Vagina (tissue), 2 donors: Measurements from ENCODE around the gene IDI1. TPM values are rescaled to one million over a fixed set of nuclear protein-coding genes. Genes with fewer than 3 reads are reported as not detected.
"Not testable (repeated sequence)": the region's sequence is repeated elsewhere in the genome, so short reads cannot be mapped to it uniquely, and the experiment has no call there.

ENCODE experiments used
- DNase-seq, 2 donors: peaks; one replicate each; pipeline ENCODE4 v3.0.0-alpha.2; 2017; ENCODE audit errors: extremely low spot score in 2 of 2
- H3K27ac ChIP-seq: fragments of 200-600 bp; sonication (generic); one replicate; pipeline ENCODE4 v1.5.1; 2019
- H3K27me3 ChIP-seq: fragments of 200-600 bp; sonication (generic); one replicate; pipeline ENCODE4 v1.5.1; 2019
- H3K36me3 ChIP-seq, 2 donors: fragments of 200-600 bp; sonication (generic); one replicate each; pipeline ENCODE4 v1.5.1; 2017 to 2019
- H3K4me1 ChIP-seq: fragments of 200-600 bp; sonication (generic); one replicate; pipeline ENCODE4 v1.5.1; 2019
- H3K4me3 ChIP-seq, 2 donors: fragments of 200-600 bp; sonication (generic); 1 replicate in 1 of 2; 2 replicates in 1 of 2; pipeline ENCODE4 v1.5.1; 2016 to 2019
- H3K9me3 ChIP-seq: fragments of 200-600 bp; sonication (generic); one replicate; pipeline ENCODE4 v1.5.1; 2019
- CTCF ChIP-seq, 3 experiments: fragments of 450-650 bp in 2 of 3; fragments of 200-600 bp in 1 of 3; sonication (generic) in 1 of 3; IDR thresholded peaks; one replicate each; pipeline ENCODE4 v1.5.1; 2017 to 2019; ENCODE audit warnings: antibody characterized with exemption in 3 of 3, mild to moderate bottlenecking in 2 of 3, moderate library complexity in 2 of 3
- POLR2A ChIP-seq, 2 donors: fragments of 450-650 bp; IDR thresholded peaks; one replicate each; pipeline ENCODE4 v1.6.1; 2017; ENCODE audit warnings: antibody characterized with exemption in 2 of 2, mild to moderate bottlenecking in 2 of 2, moderate library complexity in 2 of 2
- POLR2AphosphoS5 ChIP-seq, 2 donors: sonication (generic); formaldehyde crosslinking; IDR thresholded peaks; one replicate each; pipeline ENCODE4 v1.9.0; 2017; ENCODE audit warnings: antibody characterized with exemption in 2 of 2, mild to moderate bottlenecking in 2 of 2, low read depth in 1 of 2; ENCODE audit not compliant: insufficient read depth in 1 of 2
- intact Hi-C: fragments of 100-400 bp; cut with DNase I; formaldehyde crosslinking; loops from one replicate; pipeline ENCODE4 v1.15.1; 2023
- total RNA-seq: library from RNA; depleted of rRNA; stranded (reverse); fragments of >200 nt; gene quantifications from one replicate; pipeline ENCODE4 v1.2.3, GENCODE V29; 2016

The IDI1 gene
- total RNA-seq, 1 donor from 2014 or later: 50.3 TPM

GRCh38 chr10:1010703-1011102, 38.2 kb downstream of the IDI1 start:
- TF ChIP-seq CTCF (IDR thresholded peaks at IDR 0.05) (no peak), POLR2A (IDR thresholded peaks at IDR 0.05) (no peak), POLR2AphosphoS5 (IDR thresholded peaks at IDR 0.05; ENCODE audit: insufficient read depth in 1 of 2, low read depth in 1 of 2) (no peak)
- Histone ChIP-seq H3K9me3 (no peaks in the 10 kb centered on the region), H3K4me3 (no peak overlapping the region), H3K27ac (no peak overlapping the region), H3K27me3 (no peaks in the 10 kb centered on the region), H3K4me1 (no peaks in the 10 kb centered on the region), H3K36me3 (peaks cover 11 to 89% of the 10 kb centered on the region in 2 donors)
- DNase-seq: no peak
- intact Hi-C loops: no loop called here

GRCh38 chr10:1009947-1010346, 39.0 kb downstream of the IDI1 start:
- H3K36me3 ChIP-seq: peaks cover 11 to 93% of the 10 kb centered on the region in 2 donors
- H3K27me3 ChIP-seq, DNase-seq, H3K4me1 ChIP-seq, intact Hi-C loops, H3K27ac ChIP-seq, H3K9me3 ChIP-seq, H3K4me3 ChIP-seq: not testable (repeated sequence)

GRCh38 chr10:1009071-1009494, 39.8 kb downstream of the IDI1 start:
- DNase-seq: no peak
- Histone ChIP-seq H3K36me3 (peaks cover 11 to 93% of the 10 kb centered on the region in 2 donors), H3K4me3 (no peak overlapping the region), H3K4me1 (no peaks in the 10 kb centered on the region), H3K27me3 (no peaks in the 10 kb centered on the region), H3K27ac (no peak overlapping the region), H3K9me3 (no peaks in the 10 kb centered on the region)
- intact Hi-C loops: no loop called here
- TF ChIP-seq POLR2A (IDR thresholded peaks at IDR 0.05): no peak
- TF ChIP-seq CTCF (IDR thresholded peaks at IDR 0.05): no peak
- TF ChIP-seq POLR2AphosphoS5 (IDR thresholded peaks at IDR 0.05; ENCODE audit: insufficient read depth in 1 of 2, low read depth in 1 of 2): no peak

GRCh38 chr10:1007583-1007982, 41.3 kb downstream of the IDI1 start:
- Histone ChIP-seq H3K9me3 (peaks cover 2% of the 10 kb centered on the region), H3K36me3 (peaks cover 11 to 94% of the 10 kb centered on the region in 2 donors), H3K4me1 (no peaks in the 10 kb centered on the region), H3K4me3 (no peak overlapping the region), H3K27me3 (no peaks in the 10 kb centered on the region), H3K27ac (no peak overlapping the region)
- TF ChIP-seq POLR2A (IDR thresholded peaks at IDR 0.05) (no peak), CTCF (IDR thresholded peaks at IDR 0.05) (no peak), POLR2AphosphoS5 (IDR thresholded peaks at IDR 0.05; ENCODE audit: insufficient read depth in 1 of 2, low read depth in 1 of 2) (no peak)
- intact Hi-C loops: no loop called here
- DNase-seq: no peak

- TF ChIP-seq POLR2AphosphoS5 (IDR thresholded peaks at IDR 0.05; ENCODE audit: insufficient read depth in 1 of 2, low read depth in 1 of 2) (no peak), POLR2A (IDR thresholded peaks at IDR 0.05) (no peak), CTCF (IDR thresholded peaks at IDR 0.05) (no peak)
- intact Hi-C loops: no loop called here
- H3K36me3 ChIP-seq: peaks cover 11 to 94% of the 10 kb centered on the region in 2 donors
Observed at GRCh38 chr10:1006573-1006972, 42.3 kb downstream of the IDI1 start.

More at GRCh38 chr10:1006573-1006972, 42.3 kb downstream of the IDI1 start:
- no peak overlapping the region for H3K4me3 ChIP-seq
- no peak overlapping the region for H3K27ac ChIP-seq
- H3K27me3 ChIP-seq: no peaks in the 10 kb centered on the region
- no peak for DNase-seq
- H3K4me1 ChIP-seq: no peaks in the 10 kb centered on the region
- peaks cover 5% of the 10 kb centered on the region for H3K9me3 ChIP-seq
